ENCODE results near the gene PRRC2C.

Gene PRRC2C

GRCh38 chr1:171635661-171636060 lies 150.3 kb downstream of the PRRC2C start:
- DNase-seq (ENCODE audit: low spot score), result no peak

- no peak for DNase-seq (ENCODE audit: low spot score)
Observed at GRCh38 chr1:171636141-171636540, 150.8 kb downstream of the PRRC2C start.

- no peak for DNase-seq (ENCODE audit: low spot score)
Observed at GRCh38 chr1:171637928-171638576, 152.7 kb downstream of the PRRC2C start.

- no peak for DNase-seq (ENCODE audit: low spot score)
Observed at GRCh38 chr1:171640225-171640624, 154.9 kb downstream of the PRRC2C start.

GRCh38 chr1:171641076-171641864 lies 155.9 kb downstream of the PRRC2C start:
- no peak for DNase-seq (ENCODE audit: low spot score)

GRCh38 chr1:171642197-171642596 lies 156.9 kb downstream of the PRRC2C start:
- DNase-seq (ENCODE audit: low spot score), result no peak

Small RNAs within 50 kb of the gene (small RNA-seq; reads per million reads assigned to genes)
- gene CYCSP53, result 0 reads per million in 2 experiments
